ENCODE data around the gene SH3TC2. TPM values are rescaled to one million over a fixed set of nuclear protein-coding genes. Genes with fewer than 3 reads are reported as not detected.

The SH3TC2 gene
- total RNA-seq, 2 donors from 2014 or later: 0.66 to 2.5 TPM

GRCh38 chr5:149027636-149028035 lies 35.2 kb downstream of the SH3TC2 start:
- no peak overlapping the region for H3K27ac ChIP-seq
- H3K36me3 ChIP-seq: no peaks in the 10 kb centered on the region
- intact Hi-C loops (cut with DNase I): no loop called here
- no peak overlapping the region for H3K9ac ChIP-seq (ENCODE audit: low read depth in 2 of 2, low read length in 2 of 2)
- no peak for DNase-seq
- TF ChIP-seq CTCF (IDR thresholded peaks at IDR 0.05): no peak
- no peaks in the 10 kb centered on the region for H3K4me1 ChIP-seq
- H3K9me3 ChIP-seq: no peaks in the 10 kb centered on the region
- H3K27me3 ChIP-seq: no peaks in the 10 kb centered on the region
- no peak overlapping the region for H3K4me3 ChIP-seq

GRCh38 chr5:149024943-149025342 lies 37.9 kb downstream of the SH3TC2 start:
- Histone ChIP-seq H3K4me3 (no peak overlapping the region), H3K27ac (no peak overlapping the region), H3K27me3 (no peaks in the 10 kb centered on the region), H3K9ac (ENCODE audit: low read depth in 2 of 2, low read length in 2 of 2) (no peak overlapping the region), H3K36me3 (no peaks in the 10 kb centered on the region), H3K4me1 (no peaks in the 10 kb centered on the region), H3K9me3 (no peaks in the 10 kb centered on the region)
- TF ChIP-seq CTCF (IDR thresholded peaks at IDR 0.05): no peak
- intact Hi-C loops (cut with DNase I): no loop called here
- no peak for DNase-seq

GRCh38 chr5:149024477-149024876 lies 38.4 kb downstream of the SH3TC2 start:
- no peaks in the 10 kb centered on the region for H3K27me3 ChIP-seq
- no peak overlapping the region for H3K9ac ChIP-seq (ENCODE audit: low read depth in 2 of 2, low read length in 2 of 2)
- H3K4me1 ChIP-seq: no peaks in the 10 kb centered on the region
- no peak for DNase-seq
- intact Hi-C loops (cut with DNase I): no loop called here
- TF ChIP-seq CTCF (IDR thresholded peaks at IDR 0.05): no peak
- no peaks in the 10 kb centered on the region for H3K9me3 ChIP-seq
- H3K36me3 ChIP-seq: no peaks in the 10 kb centered on the region
- no peak overlapping the region for H3K27ac ChIP-seq
- no peak overlapping the region for H3K4me3 ChIP-seq

DNA sequence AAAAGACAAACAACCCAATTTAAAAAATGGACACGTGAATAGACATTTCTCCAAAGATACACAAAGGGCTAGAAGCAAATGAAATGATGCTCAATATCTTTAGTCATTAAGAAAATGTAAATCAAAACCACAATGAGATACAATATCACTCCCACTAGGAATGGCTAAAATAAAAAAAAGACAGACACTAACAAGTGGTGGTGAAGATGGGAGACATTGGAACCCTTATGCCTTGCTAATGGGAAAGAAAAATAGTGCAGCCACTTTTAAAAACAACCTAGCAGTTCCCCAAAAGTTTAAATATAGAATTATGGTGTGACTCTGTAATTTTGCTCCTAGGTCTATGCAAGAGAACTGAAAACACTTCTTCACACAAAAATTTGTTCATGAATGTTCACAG lies 40.7 kb downstream of the SH3TC2 start:
- intact Hi-C loops (cut with DNase I): no loop called here
- Histone ChIP-seq H3K27ac (no peak overlapping the region), H3K9ac (ENCODE audit: low read depth in 2 of 2, low read length in 2 of 2) (no peak overlapping the region), H3K36me3 (no peaks in the 10 kb centered on the region), H3K27me3 (no peaks in the 10 kb centered on the region), H3K4me3 (no peak overlapping the region), H3K4me1 (no peaks in the 10 kb centered on the region), H3K9me3 (no peaks in the 10 kb centered on the region)
- DNase-seq: no peak
- TF ChIP-seq CTCF (IDR thresholded peaks at IDR 0.05): no peak

DNA sequence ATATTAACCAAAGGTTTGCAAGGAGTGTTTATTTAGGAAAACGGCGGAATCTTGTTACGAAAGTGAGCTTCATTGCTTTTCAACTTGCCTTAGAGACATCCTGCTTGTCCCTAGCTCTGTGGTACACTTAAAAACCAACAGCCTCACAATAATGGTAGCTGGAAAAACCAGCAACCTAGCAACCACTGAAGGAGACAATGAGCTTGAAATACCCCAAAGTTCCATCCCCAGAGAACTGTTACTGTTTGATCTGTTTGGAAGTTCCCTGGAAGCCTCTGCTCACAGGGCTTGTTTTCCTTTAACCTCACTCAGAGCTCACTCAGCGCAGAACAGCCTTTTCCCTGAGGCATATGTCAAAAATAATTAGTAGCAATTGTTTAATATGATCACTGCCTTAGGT lies 43.2 kb downstream of the SH3TC2 start:
- no peak for TF ChIP-seq CTCF (IDR thresholded peaks at IDR 0.05)
- intact Hi-C loops (cut with DNase I): no loop called here
- Histone ChIP-seq H3K27me3 (no peaks in the 10 kb centered on the region), H3K9me3 (no peaks in the 10 kb centered on the region), H3K9ac (ENCODE audit: low read depth in 2 of 2, low read length in 2 of 2) (no peak overlapping the region), H3K4me1 (no peaks in the 10 kb centered on the region), H3K4me3 (no peak overlapping the region), H3K27ac (no peak overlapping the region), H3K36me3 (no peaks in the 10 kb centered on the region)
- no peak for DNase-seq
